Mesothelial cell of epicardium (in vitro differentiated cells): ENCODE results near the gene OR6B1. TPM values are rescaled to one million over a fixed set of nuclear protein-coding genes. Genes with fewer than 3 reads are reported as not detected.

Source experiments
- DNase-seq, 2 experiments: peaks; one replicate each; pipeline ENCODE4 v3.0.0; 2021; ENCODE audit warnings: low spot score in 2 of 2; ENCODE audit not compliant: unreplicated experiment in 2 of 2
- H3K27ac Mint-ChIP-seq: 2 replicates; pipeline ENCODE4 v1.8.0; 2021; ENCODE audit warnings: mixed read lengths
- H3K27me3 Mint-ChIP-seq: 2 replicates; pipeline ENCODE4 v1.8.0; 2021; ENCODE audit warnings: low read depth, mixed read lengths
- H3K36me3 Mint-ChIP-seq: 2 replicates; pipeline ENCODE4 v1.8.0; 2021; ENCODE audit warnings: mixed read lengths
- H3K4me1 Mint-ChIP-seq: 2 replicates; pipeline ENCODE4 v1.8.0; 2021; ENCODE audit warnings: mixed read lengths
- H3K4me3 Mint-ChIP-seq: 2 replicates; pipeline ENCODE4 v1.8.0; 2021; ENCODE audit warnings: mild to moderate bottlenecking, moderate library complexity, mixed read lengths
- H3K9me3 Mint-ChIP-seq: 2 replicates; pipeline ENCODE4 v1.8.0; 2021; ENCODE audit warnings: mixed read lengths
- total RNA-seq: library from RNA; stranded (reverse); gene quantifications from 3 replicates; pipeline ENCODE4 v1.2.1, GENCODE V29; 2021
- TF ChIP-seq, protein P1 (sequence below): fragments of 200-600 bp; sonication (generic); IDR thresholded peaks from one replicate; pipeline ENCODE4 v1.5.0; 2021; ENCODE audit warnings: antibody characterized with exemption; ENCODE audit not compliant: unreplicated experiment

The OR6B1 gene
- total RNA-seq, 1 donor from 2014 or later, result not detected

GRCh38 chr7:143960813-143961610 lies 39.1 kb upstream of the OR6B1 start:
- Mint-ChIP-seq H3K36me3 (no peaks in the 10 kb centered on the region), H3K9me3 (no peaks in the 10 kb centered on the region), H3K4me1 (no peaks in the 10 kb centered on the region), H3K27me3 (peaks cover 21% of the 10 kb centered on the region), H3K27ac (no peak overlapping the region), H3K4me3 (no peak overlapping the region)
- no peak for DNase-seq
- TF ChIP-seq, protein P1, sequence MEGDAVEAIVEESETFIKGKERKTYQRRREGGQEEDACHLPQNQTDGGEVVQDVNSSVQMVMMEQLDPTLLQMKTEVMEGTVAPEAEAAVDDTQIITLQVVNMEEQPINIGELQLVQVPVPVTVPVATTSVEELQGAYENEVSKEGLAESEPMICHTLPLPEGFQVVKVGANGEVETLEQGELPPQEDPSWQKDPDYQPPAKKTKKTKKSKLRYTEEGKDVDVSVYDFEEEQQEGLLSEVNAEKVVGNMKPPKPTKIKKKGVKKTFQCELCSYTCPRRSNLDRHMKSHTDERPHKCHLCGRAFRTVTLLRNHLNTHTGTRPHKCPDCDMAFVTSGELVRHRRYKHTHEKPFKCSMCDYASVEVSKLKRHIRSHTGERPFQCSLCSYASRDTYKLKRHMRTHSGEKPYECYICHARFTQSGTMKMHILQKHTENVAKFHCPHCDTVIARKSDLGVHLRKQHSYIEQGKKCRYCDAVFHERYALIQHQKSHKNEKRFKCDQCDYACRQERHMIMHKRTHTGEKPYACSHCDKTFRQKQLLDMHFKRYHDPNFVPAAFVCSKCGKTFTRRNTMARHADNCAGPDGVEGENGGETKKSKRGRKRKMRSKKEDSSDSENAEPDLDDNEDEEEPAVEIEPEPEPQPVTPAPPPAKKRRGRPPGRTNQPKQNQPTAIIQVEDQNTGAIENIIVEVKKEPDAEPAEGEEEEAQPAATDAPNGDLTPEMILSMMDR, result no peak

DNA sequence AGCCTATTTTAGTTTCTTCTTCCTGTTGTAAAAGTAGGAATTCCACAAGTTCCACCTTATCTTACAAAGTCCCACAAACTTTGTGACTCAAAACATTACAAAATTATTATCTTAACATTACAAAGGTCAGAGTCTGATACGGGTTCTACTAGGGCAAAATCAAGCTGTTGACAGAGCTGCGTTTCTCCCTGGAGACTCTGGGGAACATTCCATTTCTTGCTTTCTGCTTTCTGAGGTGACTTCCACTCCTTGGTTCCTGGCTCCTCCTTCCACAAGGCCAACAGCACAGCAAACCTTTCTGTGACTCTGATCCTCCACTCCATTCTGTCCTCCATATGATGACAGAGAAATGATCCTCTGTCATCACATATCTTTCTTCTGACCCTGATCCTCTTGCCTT lies 34.8 kb upstream of the OR6B1 start:
- Mint-ChIP-seq H3K9me3 (peaks cover 7% of the 10 kb centered on the region), H3K4me3 (no peak overlapping the region), H3K36me3 (no peaks in the 10 kb centered on the region), H3K27me3 (no peaks in the 10 kb centered on the region), H3K27ac (no peak overlapping the region), H3K4me1 (no peaks in the 10 kb centered on the region)
- TF ChIP-seq, protein P1, result no peak
- DNase-seq, result no peak

GRCh38 chr7:143967398-143967797 lies 32.7 kb upstream of the OR6B1 start:
- Mint-ChIP-seq H3K27me3 (no peaks in the 10 kb centered on the region), H3K36me3 (no peaks in the 10 kb centered on the region), H3K4me1 (no peaks in the 10 kb centered on the region), H3K4me3 (no peak overlapping the region), H3K9me3 (peaks cover 7% of the 10 kb centered on the region), H3K27ac (no peak overlapping the region)
- TF ChIP-seq, protein P1, result no peak
- no peak for DNase-seq

GRCh38 chr7:143973870-143974416 lies 26.2 kb upstream of the OR6B1 start:
- no peak overlapping the region for H3K27ac Mint-ChIP-seq
- peaks cover 4% of the 10 kb centered on the region for H3K9me3 Mint-ChIP-seq
- no peak for DNase-seq
- no peak overlapping the region for H3K4me3 Mint-ChIP-seq
- H3K4me1 Mint-ChIP-seq, result no peaks in the 10 kb centered on the region
- TF ChIP-seq, protein P1, result no peak
- H3K27me3 Mint-ChIP-seq, result no peaks in the 10 kb centered on the region
- H3K36me3 Mint-ChIP-seq, result no peaks in the 10 kb centered on the region

GRCh38 chr7:143974459-143974858 lies 25.7 kb upstream of the OR6B1 start:
- no peak overlapping the region for H3K4me3 Mint-ChIP-seq

More at GRCh38 chr7:143974459-143974858, 25.7 kb upstream of the OR6B1 start:
- H3K27ac Mint-ChIP-seq, result no peak overlapping the region
- H3K36me3 Mint-ChIP-seq, result no peaks in the 10 kb centered on the region
- H3K4me1 Mint-ChIP-seq, result no peaks in the 10 kb centered on the region
- TF ChIP-seq, protein P1, result no peak
- H3K27me3 Mint-ChIP-seq, result no peaks in the 10 kb centered on the region
- peaks cover 4% of the 10 kb centered on the region for H3K9me3 Mint-ChIP-seq
- DNase-seq, result no peak
